Measurements from ENCODE around the gene SVBP. TPM values are rescaled to one million over a fixed set of nuclear protein-coding genes. Genes with fewer than 3 reads are reported as not detected.

Gene SVBP
- total and polyA plus RNA-seq, 2 donors (not counting 1 experiment from before 2014, with no cell fraction given) = 12.6 to 21.9 TPM

- ATAC-seq (ENCODE audit: low read depth) (no peak), DNase-seq (no peak)
- peaks cover 22% of the 10 kb centered on the region for H3K4me1 Mint-ChIP-seq
- Histone ChIP-seq H3K4me2 (replicated peaks; ENCODE audit: low read depth, low read length, poor library complexity, severe bottlenecking) (no peak overlapping the region), H3K79me2 (ENCODE audit: control insufficient read depth, insufficient read depth, low read length) (no peaks in the 10 kb centered on the region), H3K4me1 (ENCODE audit: control insufficient read depth in 2 of 2, insufficient read depth in 2 of 2, low read length in 2 of 2) (peaks cover 6 to 24% of the 10 kb centered on the region in 2 donors), H3K9me3 (ENCODE audit: control extremely low read depth in 1 of 3, control insufficient read depth in 2 of 3, insufficient read depth in 1 of 3, low read length in 2 of 3) (no peaks in the 10 kb centered on the region), H2AFZ (ENCODE audit: insufficient read depth, low read depth, low read length, poor library complexity, severe bottlenecking) (no peak overlapping the region), H4K20me1 (ENCODE audit: control insufficient read depth, insufficient read depth, low read length, poor library complexity, severe bottlenecking) (no peaks in the 10 kb centered on the region), H3K9ac (ENCODE audit: low read length) (no peak overlapping the region), H3K4me3 (ENCODE audit: control extremely low read depth in 1 of 5, extremely low read depth in 1 of 5, insufficient read depth in 1 of 5, low read depth in 2 of 5, low read length in 4 of 5) (no peak overlapping the region), H3K27me3 (replicated peaks in 1 of 4; ENCODE audit: control extremely low read depth in 1 of 4, control insufficient read depth in 3 of 4, insufficient read depth in 4 of 4, low read length in 3 of 4) (no peaks in the 10 kb centered on the region), H3K27ac (ENCODE audit: low read length in 2 of 2) (no peak overlapping the region), H3K36me3 (replicated peaks in 1 of 2; ENCODE audit: control extremely low read depth in 1 of 2, control insufficient read depth in 1 of 2, extremely low read depth in 1 of 2, insufficient read depth in 2 of 2, low read length in 1 of 2) (no peaks in the 10 kb centered on the region)
- H3K4me3 Mint-ChIP-seq = no peak overlapping the region
- H3K27me3 Mint-ChIP-seq = no peaks in the 10 kb centered on the region
- WGBS (ENCODE audit: insufficient coverage) = 96% methylated on average over 4 of the region's 5 CpGs
- intact Hi-C loops (cut with micrococcal nuclease) = no loop called here
- ChIA-PET CTCF (no interaction called here), POLR2A (no interaction called here)
- no peaks in the 10 kb centered on the region for H3K9me3 Mint-ChIP-seq (ENCODE audit: insufficient read depth)
- TF ChIP-seq EZH2 (IDR thresholded peaks at IDR 0.05; ENCODE audit: borderline replicate concordance, insufficient read depth, low read depth, low read length, poor library complexity, severe bottlenecking) (no peak), CTCF (IDR thresholded peaks at IDR 0.05) (no peak)
- no peak overlapping the region for H3K27ac Mint-ChIP-seq
Measured at GRCh38 chr1:42834803-42835202, 17.6 kb upstream of the SVBP start.

- H2AFZ ChIP-seq (ENCODE audit: insufficient read depth, low read depth, low read length, poor library complexity, severe bottlenecking) = no peak overlapping the region
- Mint-ChIP-seq H3K9me3 (ENCODE audit: insufficient read depth) (no peaks in the 10 kb centered on the region), H3K4me1 (peaks cover 22% of the 10 kb centered on the region), H3K27ac (no peak overlapping the region), H3K27me3 (no peaks in the 10 kb centered on the region), H3K4me3 (no peak overlapping the region)
- no peak overlapping the region for H3K4me3 ChIP-seq (ENCODE audit: control extremely low read depth in 1 of 5, extremely low read depth in 1 of 5, insufficient read depth in 1 of 5, low read depth in 2 of 5, low read length in 4 of 5)
- no peaks in the 10 kb centered on the region for H3K9me3 ChIP-seq (ENCODE audit: control extremely low read depth in 1 of 3, control insufficient read depth in 2 of 3, insufficient read depth in 1 of 3, low read length in 2 of 3)
- WGBS (ENCODE audit: insufficient coverage) = 54% methylated on average over 4 of the region's 4 CpGs
- no peaks in the 10 kb centered on the region for H3K27me3 ChIP-seq (replicated peaks in 1 of 4; ENCODE audit: control extremely low read depth in 1 of 4, control insufficient read depth in 3 of 4, insufficient read depth in 4 of 4, low read length in 3 of 4)
- no peaks in the 10 kb centered on the region for H3K36me3 ChIP-seq (replicated peaks in 1 of 2; ENCODE audit: control extremely low read depth in 1 of 2, control insufficient read depth in 1 of 2, extremely low read depth in 1 of 2, insufficient read depth in 2 of 2, low read length in 1 of 2)
- ATAC-seq (ENCODE audit: low read depth) (no peak), DNase-seq (no peak)
- H3K4me2 ChIP-seq (replicated peaks; ENCODE audit: low read depth, low read length, poor library complexity, severe bottlenecking) = no peak overlapping the region
- ChIA-PET CTCF (no interaction called here), POLR2A (no interaction called here)
- TF ChIP-seq CTCF (IDR thresholded peaks at IDR 0.05) (no peak), EZH2 (IDR thresholded peaks at IDR 0.05; ENCODE audit: borderline replicate concordance, insufficient read depth, low read depth, low read length, poor library complexity, severe bottlenecking) (no peak)
- no peaks in the 10 kb centered on the region for H4K20me1 ChIP-seq (ENCODE audit: control insufficient read depth, insufficient read depth, low read length, poor library complexity, severe bottlenecking)
- H3K79me2 ChIP-seq (ENCODE audit: control insufficient read depth, insufficient read depth, low read length) = no peaks in the 10 kb centered on the region
- no peak overlapping the region for H3K27ac ChIP-seq (ENCODE audit: low read length in 2 of 2)
- H3K4me1 ChIP-seq (ENCODE audit: control insufficient read depth in 2 of 2, insufficient read depth in 2 of 2, low read length in 2 of 2) = peaks cover 6 to 23% of the 10 kb centered on the region in 2 donors
- intact Hi-C loops (cut with micrococcal nuclease) = no loop called here
- no peak overlapping the region for H3K9ac ChIP-seq (ENCODE audit: low read length)
Measured at GRCh38 chr1:42833981-42834380, 16.8 kb upstream of the SVBP start.
